HG02973 (cell line): ENCODE data around the gene ZNF45.
A peak's percentile ranks its signal among the peaks of the same experiment; 100 is the strongest.
"Not testable (repeated sequence)": the region's sequence is repeated elsewhere in the genome, so short reads cannot be mapped to it uniquely, and the experiment has no call there.

Experiments
- ATAC-seq: cut with Tn5 transposase; IDR thresholded peaks from one replicate; pipeline ENCODE4 v1.9.1; 2021; ENCODE audit warnings: moderate library complexity; ENCODE audit not compliant: unreplicated experiment

ZNF45 gene

GRCh38 chr19:43914051-43914450 lies 21.0 kb downstream of the ZNF45 start:
- ATAC-seq: no peak

DNA sequence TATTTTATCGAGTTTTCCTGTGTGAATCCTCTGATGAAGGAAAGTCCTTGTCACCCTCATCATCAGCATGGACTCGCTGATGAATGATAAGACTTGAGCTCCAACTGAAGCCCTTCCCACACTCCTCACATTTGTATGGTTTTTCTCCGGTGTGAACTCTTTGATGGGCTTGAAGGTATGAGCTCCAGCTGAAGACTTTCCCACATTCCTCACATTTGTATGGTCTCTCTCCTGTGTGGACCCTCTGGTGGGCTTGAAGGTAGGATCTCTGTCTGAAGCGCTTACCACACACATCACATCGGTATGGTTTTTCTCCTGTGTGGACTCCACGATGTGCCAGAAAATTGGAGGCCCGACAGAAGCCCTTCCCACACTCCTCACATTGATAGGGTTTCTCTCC lies 21.7 kb downstream of the ZNF45 start:
- ATAC-seq: no peak

DNA sequence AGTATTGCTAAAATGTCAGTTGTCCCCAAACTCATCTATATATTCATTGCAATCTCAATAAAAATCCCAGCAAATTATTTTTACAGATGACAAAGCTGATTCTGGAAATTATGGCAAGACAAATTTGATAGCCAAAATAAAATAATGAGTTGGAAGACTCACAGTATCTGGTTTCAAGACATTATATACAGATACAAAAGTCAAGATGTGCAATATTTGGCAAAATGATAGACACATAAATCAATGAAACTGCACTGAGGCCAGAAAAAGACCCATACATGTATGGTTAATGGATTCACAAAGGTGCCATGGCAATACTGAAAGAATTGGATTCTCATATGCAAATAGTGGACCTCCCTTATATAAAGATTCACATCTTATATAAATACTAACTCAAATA lies 24.2 kb downstream of the ZNF45 start:
- ATAC-seq: no peak

DNA sequence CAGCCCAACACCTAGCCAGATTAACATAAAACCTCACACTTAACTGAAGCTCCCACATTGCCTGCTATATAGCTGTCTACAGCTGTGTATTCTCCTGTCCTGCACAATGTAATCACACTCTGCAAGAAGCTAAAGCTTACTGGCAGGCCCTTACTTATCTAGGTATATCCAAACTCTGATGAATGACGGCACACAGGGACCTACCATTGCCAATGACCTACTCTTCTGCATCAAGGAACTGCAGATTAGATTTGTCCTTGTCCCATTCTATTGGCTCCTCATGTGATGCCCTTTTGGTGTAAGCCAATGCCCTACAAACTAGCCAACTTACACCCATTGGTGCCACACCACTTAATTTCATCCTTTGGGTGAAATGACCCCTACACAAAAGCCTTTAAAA lies 26.4 kb downstream of the ZNF45 start:
- no peak for ATAC-seq

DNA sequence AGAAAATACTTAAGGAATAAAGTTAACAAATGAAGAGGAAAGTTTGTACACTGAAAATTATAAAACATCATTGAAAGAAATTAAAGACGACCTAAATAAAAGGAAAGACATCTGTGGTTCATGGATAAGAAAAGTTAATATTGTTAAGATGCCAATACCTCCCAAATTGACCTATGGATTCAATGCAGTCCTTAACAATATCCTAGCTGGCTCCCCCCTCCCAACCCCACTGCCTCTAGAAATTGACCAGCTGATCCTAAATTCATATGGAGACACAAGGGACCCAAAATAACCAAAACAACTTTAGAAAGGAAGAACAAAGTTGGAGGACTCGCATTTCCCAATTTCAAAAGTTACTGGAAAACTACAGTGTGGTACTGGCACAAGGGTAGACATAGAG lies 28.3 kb downstream of the ZNF45 start:
- ATAC-seq: no peak

GRCh38 chr19:43905897-43906296 lies 29.2 kb downstream of the ZNF45 start:
- no peak for ATAC-seq

DNA sequence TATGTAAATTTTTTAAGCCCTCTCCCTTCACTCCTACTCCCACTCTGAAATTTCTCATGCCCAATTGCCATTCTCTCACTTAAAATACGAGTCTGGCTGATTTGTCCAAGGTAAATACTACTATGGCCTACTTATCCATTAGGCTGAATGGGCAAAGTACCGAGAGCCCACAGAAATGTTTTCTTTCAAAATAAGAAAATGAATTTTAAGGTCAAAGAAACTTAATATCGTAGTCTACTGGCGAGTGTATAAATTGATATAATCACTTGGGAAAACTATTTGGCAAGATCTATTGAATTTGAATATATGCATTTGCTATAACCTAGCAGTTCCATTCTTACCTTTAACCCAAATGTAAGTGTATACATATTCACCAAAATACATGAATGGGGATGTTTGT lies 32.7 kb downstream of the ZNF45 start:
- no peak for ATAC-seq

DNA sequence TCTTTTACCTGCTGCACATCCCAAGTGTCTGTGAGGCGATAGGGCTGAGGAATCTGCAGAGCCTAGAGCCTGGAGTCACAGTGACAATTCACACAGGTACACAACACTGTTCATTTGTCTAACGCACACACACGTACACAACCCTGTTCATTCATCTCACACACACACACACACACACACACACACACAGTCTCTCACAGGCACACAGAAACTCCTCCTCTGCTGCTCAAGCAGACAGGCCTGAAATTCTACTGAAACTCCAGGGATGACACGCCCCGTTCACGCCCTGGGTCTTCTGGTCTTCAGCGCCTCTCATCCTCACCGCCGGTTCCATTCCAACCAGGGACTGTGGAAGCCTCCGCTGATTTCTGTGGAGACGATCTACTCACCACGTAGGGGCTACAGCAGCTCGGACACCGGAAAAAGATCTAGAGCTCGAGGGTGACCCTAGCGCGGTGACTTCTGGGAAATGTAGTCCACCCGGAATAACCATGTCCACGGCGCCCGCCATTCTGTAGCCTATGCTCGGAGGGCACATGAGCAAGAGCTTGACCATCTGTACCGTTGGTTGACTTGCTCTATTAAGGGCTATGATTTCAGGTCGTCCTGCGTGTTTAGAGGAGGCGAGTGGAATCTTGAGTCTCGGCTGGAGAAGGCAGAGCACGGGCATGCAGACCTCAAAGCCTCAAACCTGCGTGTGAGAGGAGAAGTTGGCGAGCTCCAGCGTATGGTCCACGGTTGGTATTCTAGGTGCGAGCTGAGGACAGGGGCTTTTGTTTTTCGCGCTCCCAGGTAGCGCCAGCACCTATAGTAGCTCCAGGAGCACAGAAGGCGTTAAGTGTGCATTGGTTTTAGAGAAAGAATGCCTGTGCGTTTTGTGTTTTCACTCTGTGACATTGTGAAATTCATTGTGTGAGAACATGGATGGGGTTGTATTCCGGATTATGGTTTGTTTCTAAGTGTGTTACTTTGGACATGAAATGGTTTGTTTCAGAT lies 33.4 kb downstream of the ZNF45 start:
- peak; percentile 62 for ATAC-seq

GRCh38 chr19:43895727-43896308 lies 39.3 kb downstream of the ZNF45 start:
- no peak for ATAC-seq

GRCh38 chr19:43883864-43884263 lies 51.2 kb downstream of the ZNF45 start, which contains the start of gene ZNF404:
ZNF404 (minus strand) TSS chr19:43883964.
- no peak for ATAC-seq

GRCh38 chr19:43880483-43880882 lies 54.6 kb downstream of the ZNF45 start:
- no peak for ATAC-seq

DNA sequence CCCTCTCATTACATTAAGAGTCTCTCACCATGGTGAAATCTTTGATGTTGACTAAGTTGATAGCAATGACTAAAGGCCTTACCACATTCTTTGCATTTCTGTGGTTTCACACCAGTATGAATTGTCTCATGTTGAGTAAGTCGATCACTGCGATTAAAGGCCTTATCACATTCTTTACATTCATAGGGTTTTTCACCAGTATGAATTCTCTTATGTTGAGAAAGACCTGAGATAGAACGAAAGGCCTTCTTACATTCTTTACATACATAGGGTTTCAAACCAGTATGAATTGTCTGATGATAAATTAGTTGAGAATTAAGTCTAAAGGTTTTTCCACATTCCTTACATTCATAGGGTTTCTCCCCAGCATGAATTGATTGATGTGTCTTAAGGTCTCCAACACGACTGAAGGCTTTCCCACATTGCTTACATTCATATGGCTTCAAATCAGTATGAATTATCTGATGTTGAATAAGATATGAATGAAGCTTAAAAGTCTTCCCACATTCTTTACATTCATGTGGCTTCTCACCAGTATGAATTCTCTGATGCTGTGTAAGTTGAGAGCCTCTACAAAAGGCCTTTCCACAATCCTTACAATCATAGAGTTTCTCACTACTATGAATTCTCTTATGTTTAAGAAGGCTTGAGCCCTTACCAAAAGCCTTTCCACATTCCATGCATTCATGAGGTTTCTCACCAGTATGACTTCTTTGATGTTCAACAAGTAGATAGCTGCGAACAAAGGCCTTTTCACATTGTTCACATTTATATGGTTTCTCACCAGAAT lies 62.3 kb downstream of the ZNF45 start:
- ATAC-seq: no peak

DNA sequence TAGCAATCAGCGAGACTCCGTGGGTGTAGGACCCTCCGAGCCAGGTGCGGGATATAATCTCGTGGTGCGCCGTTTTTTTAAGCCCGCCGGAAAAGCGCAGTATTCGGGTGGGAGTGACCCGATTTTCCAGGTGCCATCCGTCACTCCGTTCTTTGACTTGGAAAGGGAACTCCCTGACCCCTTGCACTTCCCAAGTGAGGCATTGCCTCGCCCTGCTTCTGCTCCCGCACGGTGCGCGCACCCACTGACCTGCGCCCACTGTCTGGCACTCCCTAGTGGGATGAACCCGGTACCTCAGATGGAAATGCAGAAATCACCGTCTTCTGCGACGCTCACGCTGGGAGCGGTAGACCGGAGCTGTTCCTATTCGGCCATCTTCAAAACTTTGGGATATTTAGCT lies 68.2 kb downstream of the ZNF45 start:
- ATAC-seq: not testable (repeated sequence)
